ENCODE data around the gene ATCAY.
"Not testable (repeated sequence)": the region's sequence is repeated elsewhere in the genome, so short reads cannot be mapped to it uniquely, and the experiment has no call there.

The ATCAY gene

GRCh38 chr19:3904233-3904632 is 23.7 kb downstream of the ATCAY start:
- DNase-seq, result no peak

DNA sequence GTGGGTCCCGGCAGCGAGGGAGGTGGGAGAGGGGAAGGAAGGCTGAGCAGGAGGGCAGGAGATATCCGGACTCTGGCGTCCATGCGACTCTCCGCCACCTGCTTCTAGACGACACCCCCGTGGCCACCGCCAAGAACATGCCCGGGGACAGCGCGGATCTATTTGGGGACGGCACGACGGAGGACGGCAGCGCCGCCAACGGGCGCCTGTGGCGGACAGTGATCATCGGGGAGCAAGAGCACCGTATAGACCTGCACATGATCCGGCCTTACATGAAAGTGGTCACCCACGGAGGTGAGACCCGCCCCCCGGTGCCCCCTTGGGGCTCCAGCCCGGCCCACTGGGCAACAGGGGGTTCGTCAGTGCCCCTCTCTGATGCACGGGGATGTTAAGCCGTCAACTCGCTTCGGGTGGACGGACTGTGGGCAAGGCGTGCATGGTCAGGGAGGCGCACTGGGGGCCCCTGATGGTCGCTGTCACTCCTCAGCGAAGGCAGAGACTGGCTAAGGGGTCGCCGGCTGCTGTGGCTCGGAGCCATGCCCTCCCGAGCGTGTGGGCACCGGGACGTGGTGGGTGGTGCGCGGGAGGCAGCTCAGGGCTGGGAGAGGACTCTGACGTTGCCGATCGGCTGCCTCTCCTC is 27.3 kb downstream of the ATCAY start:
- no peak for DNase-seq

DNA sequence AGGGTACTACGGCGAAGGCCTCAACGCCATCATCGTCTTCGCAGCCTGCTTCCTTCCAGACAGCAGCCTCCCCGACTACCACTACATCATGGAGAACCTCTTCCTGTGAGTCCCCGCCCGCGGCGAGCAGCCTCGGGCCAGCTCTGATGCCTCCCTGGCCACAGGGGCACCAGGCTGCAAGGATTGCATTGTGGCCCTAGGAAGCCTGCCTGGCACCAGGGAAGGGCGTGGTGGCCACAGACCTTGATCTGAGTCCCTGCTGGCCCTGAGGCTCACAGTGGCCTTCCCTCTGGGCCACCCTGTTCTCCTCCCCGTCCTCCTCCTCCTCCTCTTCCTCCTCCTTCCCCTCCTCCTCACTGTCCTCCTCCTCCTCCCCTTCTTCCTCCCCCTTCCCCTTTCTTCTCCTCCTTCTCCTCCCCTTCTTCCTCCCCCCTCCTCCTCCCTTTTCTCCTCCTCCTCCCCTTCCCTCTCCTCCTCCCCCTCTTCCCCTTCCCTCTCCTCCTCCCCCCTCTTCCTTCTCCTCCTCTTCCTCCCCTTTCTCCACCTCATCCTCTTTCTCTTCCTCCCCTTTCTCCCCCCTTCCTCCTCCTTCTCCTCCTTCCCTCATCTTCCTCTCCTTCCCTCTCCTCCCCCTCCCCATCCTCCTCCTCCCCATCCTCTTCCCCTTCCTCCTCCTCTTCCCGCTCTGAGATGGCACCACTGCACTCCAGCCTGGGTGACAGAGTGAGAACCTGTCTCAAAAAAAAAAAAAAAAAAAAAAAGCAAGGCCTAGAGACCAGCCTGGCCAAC is 28.0 kb downstream of the ATCAY start:
- no peak for DNase-seq

GRCh38 chr19:3910105-3910504 is 29.6 kb downstream of the ATCAY start:
- no peak for DNase-seq

- DNase-seq, result no peak
Measured at GRCh38 chr19:3914199-3914598, 33.7 kb downstream of the ATCAY start.

GRCh38 chr19:3916033-3916432 is 35.5 kb downstream of the ATCAY start:
- no peak for DNase-seq

DNA sequence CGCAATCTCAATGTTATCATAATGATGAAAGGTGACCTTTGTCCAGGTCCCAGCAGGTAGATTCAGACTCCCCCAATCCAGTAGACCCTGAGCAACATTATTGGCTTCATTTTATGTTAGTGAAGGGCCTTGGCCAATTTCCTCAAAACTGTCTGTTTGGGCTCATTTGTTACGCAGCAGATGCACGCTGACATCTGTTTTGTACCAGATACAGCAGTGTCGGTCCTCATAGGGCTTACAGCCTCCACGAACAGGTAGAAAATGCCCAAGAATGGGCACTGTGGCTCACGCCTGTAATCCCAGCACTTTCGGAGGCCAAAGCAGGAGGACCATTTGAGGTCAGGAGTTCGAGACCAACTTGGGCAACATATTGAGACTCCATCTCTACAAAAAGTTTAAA is 39.3 kb downstream of the ATCAY start:
- DNase-seq, result no peak

- DNase-seq, result no peak
Measured at GRCh38 chr19:3923096-3923758, 42.7 kb downstream of the ATCAY start.

GRCh38 chr19:3923912-3924311 is 43.4 kb downstream of the ATCAY start:
- DNase-seq, result no peak

DNA sequence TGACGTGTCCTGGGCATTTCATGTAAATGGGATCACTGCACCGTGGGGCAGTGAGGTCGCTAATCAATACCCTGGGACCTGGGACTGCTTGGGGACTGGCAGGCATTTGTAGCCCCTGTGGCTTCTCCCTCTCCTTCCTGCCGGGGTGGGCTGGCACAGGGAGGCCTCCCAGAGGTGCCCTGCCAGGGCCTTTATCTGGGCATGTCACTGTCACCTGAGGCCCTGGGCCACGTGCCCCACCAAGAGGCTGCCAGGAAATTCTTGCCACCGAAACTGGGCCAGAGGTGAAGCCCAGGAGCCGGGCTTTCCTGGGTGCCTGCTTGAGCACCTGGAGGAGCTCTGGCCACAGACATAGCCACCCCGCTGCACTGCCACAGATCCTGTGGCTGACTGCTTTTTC is 50.6 kb downstream of the ATCAY start:
- no peak for DNase-seq

- DNase-seq, result no peak
Measured at GRCh38 chr19:3932931-3933810, 52.7 kb downstream of the ATCAY start, which contains the start of gene NMRK2. Gene NMRK2 (plus strand): TSS chr19:3933069. CDS start chr19:3933672, 603 bp downstream.

- no peak for DNase-seq
Measured at GRCh38 chr19:3936506-3937442, 56.3 kb downstream of the ATCAY start.

- not testable (repeated sequence) for DNase-seq
Measured at GRCh38 chr19:3938300-3938950, 57.9 kb downstream of the ATCAY start.

DNA sequence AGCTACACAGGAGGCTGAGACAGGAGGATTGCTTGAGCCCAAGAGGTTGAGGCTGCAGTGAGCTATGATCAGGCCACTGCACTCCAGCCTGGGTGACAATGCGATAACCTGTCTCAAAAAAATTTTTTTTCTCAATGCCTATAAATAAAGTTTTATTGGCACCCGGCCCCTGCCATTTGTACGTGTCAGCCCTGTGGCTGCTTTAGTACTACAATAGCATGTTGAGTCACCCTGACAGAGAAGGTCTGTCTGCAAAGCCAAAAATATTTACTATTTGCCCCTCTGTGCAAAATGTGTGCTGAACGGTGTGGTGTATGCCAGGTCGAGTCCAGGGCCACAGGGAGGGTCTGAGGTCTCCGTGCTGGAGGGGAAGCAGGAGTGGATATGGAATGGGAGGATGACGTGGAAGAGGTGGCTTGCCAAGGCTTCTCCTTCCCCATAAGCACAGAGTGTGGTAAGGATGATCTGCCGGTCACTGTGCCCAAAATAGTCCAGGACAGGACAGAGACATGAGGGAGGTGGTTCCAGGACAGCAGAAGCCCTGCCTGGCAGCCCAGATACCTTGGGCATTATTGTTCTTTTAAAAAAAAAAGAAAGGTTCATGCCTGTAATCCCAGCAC is 62.4 kb downstream of the ATCAY start:
- no peak for DNase-seq

- no peak for DNase-seq
Measured at GRCh38 chr19:3944018-3944721, 63.7 kb downstream of the ATCAY start.

DNA sequence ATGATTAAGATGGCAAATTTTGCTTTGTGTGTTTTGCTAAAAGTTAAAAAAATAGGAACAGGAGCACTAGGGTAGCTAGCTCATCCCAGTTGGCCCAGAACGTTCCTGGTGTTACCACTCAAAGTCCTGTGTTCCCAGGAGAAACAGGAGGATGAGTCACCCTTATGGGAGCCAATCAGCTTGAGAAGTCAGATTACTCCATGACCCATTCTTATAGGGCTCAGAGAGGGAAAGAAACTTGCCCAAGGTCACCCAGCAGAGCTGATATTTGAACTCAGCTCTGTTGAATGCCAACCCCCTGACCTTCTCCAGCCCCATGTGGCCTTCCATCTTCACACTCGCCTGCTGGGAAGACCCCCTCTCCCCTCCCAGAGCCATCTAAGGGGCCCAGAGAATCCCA is 65.4 kb downstream of the ATCAY start:
- no peak for DNase-seq

GRCh38 chr19:3947316-3947933 is 66.9 kb downstream of the ATCAY start:
- DNase-seq, result not testable (repeated sequence)

DNA sequence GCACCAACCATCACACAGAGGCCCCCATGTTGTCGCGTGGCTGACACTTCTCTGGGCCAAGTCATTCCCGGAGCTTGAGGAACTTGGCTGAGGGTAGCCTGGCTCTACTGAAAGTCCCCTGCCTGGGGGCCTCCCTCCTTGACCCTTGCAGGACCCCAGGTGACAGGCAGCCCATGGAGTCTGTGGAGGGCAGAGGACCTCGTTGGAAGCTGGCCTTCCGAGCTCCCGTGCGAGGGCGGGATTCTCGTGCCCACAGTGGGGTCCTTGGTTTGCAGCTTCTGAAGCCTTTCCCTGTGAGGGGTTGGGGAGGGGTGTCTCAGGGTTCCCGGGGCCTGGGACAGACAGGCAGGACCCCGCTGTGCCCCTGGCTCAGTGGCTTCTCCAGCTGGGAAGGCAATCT is 68.8 kb downstream of the ATCAY start:
- no peak for DNase-seq

DNA sequence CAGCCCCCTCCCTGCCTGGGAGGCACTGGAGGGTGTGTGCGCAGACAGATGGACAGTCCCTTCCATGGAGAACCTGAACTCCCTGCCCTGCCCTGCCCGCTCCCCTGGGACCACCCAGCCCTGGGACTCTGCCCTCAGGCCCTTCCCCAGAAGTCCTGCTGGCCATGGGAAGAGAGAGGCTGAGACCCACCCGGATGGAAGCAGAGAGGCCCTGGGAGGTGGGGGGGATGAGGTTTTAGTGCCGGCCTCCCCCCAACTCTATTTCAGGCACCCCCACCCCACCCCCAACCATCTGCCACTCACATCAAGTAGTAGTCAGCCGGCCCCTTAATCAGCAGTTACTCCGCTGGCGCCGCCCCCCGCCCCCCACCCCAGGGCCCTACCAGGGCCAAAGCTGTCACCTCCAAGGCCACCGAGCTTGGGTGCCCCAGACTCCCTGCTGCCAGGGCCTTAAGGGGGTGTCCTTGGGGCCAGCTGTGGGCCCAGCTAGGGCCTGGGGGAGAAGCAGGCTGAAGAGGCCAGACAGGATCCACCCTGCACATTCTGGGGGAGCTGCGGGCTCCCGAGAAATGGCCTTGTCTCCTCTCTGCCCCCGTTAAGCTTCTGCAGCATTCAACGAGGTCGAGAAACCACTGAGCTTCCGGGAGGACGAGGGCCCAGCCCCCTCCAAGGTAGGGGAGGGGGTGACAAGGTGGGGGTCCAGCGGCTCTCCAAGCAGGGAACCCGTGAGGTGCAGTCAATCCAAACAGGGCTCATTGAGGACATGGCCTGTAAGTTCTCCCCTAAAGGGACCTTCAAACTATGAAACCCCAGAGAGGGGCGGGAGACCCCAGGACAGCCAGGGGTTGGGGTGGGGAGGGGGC is 69.7 kb downstream of the ATCAY start:
- DNase-seq, result no peak
